Measurements from ENCODE around the gene DUS1L. TPM values are rescaled to one million over a fixed set of nuclear protein-coding genes. Genes with fewer than 3 reads are reported as not detected.

Gene DUS1L
- total RNA-seq, 1 donor from 2014 or later: 74.1 TPM

DNA sequence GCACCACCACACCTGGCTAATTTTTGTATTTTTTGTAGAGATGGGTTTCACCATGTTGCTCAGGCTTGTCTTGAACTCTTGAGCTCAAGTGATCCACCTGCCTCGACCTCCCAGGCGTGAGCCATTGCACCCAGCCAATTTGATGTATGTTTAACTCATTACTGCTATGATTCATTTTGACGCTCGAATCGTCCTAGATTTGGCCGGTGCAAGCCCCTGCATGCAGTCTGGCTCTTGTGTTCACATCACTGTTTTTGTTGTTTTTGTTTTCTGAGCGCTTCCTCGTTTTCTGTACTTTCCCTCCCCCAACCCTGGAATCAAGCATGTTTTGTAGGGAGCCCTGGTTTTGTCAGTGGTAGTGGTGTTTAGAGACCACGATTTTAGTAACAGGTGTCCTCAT, 7.8 kb upstream of the DUS1L start:
- TF ChIP-seq, protein P1, sequence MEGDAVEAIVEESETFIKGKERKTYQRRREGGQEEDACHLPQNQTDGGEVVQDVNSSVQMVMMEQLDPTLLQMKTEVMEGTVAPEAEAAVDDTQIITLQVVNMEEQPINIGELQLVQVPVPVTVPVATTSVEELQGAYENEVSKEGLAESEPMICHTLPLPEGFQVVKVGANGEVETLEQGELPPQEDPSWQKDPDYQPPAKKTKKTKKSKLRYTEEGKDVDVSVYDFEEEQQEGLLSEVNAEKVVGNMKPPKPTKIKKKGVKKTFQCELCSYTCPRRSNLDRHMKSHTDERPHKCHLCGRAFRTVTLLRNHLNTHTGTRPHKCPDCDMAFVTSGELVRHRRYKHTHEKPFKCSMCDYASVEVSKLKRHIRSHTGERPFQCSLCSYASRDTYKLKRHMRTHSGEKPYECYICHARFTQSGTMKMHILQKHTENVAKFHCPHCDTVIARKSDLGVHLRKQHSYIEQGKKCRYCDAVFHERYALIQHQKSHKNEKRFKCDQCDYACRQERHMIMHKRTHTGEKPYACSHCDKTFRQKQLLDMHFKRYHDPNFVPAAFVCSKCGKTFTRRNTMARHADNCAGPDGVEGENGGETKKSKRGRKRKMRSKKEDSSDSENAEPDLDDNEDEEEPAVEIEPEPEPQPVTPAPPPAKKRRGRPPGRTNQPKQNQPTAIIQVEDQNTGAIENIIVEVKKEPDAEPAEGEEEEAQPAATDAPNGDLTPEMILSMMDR (IDR thresholded peaks at IDR 0.05; ENCODE audit: unreplicated experiment): no peak
- Mint-ChIP-seq H3K27me3 (ENCODE audit: unreplicated experiment) (peaks cover 2% of the 10 kb centered on the region), H3K4me1 (ENCODE audit: unreplicated experiment) (no peaks in the 10 kb centered on the region), H3K36me3 (ENCODE audit: low read depth, unreplicated experiment) (no peaks in the 10 kb centered on the region), H3K4me3 (ENCODE audit: unreplicated experiment) (no peak overlapping the region), H3K9me3 (ENCODE audit: unreplicated experiment) (no peaks in the 10 kb centered on the region), H3K27ac (ENCODE audit: unreplicated experiment) (no peak overlapping the region)
- no peak for DNase-seq (ENCODE audit: low spot score)

DNA sequence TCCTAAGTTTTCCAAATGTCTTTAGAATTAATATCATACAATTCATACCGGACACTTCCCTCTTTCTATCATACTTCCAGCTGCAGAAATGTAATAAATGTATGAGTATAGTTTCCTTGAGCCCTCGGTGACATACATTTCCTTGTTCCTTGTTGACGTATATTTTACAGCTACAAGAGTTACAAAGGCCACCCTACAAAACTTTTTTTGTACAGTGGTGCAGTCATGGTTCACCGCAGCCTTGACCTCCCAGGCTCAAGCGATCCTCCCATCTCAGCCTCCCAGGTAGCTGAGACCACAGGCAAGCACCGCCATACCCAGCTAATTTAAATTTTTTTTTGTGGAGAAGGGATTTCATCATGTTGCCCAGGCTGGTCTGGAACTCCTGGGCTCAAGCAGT, 7.2 kb upstream of the DUS1L start:
- H3K9me3 Mint-ChIP-seq (ENCODE audit: unreplicated experiment): no peaks in the 10 kb centered on the region
- H3K4me3 Mint-ChIP-seq (ENCODE audit: unreplicated experiment): no peak overlapping the region
- H3K27me3 Mint-ChIP-seq (ENCODE audit: unreplicated experiment): peaks cover 2% of the 10 kb centered on the region
- TF ChIP-seq, protein P1 (IDR thresholded peaks at IDR 0.05; ENCODE audit: unreplicated experiment): no peak
- no peaks in the 10 kb centered on the region for H3K4me1 Mint-ChIP-seq (ENCODE audit: unreplicated experiment)
- no peak for DNase-seq (ENCODE audit: low spot score)
- H3K36me3 Mint-ChIP-seq (ENCODE audit: low read depth, unreplicated experiment): no peaks in the 10 kb centered on the region
- no peak overlapping the region for H3K27ac Mint-ChIP-seq (ENCODE audit: unreplicated experiment)

DNA sequence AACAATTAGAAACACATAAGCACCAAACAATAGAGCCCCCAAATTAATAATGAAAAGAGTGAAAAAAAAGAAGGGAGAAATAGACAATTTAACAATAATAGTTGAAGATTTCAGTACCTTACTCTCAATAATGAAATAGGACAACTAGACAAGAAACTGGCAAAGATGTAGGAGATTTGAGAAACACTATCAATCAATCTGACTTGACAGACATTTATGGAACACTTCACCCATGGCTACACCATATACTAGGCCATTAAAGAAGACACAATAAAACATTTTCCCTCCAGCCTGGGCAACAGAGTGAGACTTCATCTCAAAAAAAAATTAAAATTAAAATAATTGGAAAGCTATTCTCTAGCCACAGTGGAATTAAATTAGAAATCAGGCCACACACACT, 5.0 kb upstream of the DUS1L start:
- TF ChIP-seq, protein P1 (IDR thresholded peaks at IDR 0.05; ENCODE audit: unreplicated experiment): no peak
- Mint-ChIP-seq H3K27me3 (ENCODE audit: unreplicated experiment) (peaks cover 10% of the 10 kb centered on the region), H3K4me3 (ENCODE audit: unreplicated experiment) (no peak overlapping the region), H3K27ac (ENCODE audit: unreplicated experiment) (no peak overlapping the region), H3K4me1 (ENCODE audit: unreplicated experiment) (peaks cover 3% of the 10 kb centered on the region), H3K36me3 (ENCODE audit: low read depth, unreplicated experiment) (no peaks in the 10 kb centered on the region), H3K9me3 (ENCODE audit: unreplicated experiment) (no peaks in the 10 kb centered on the region)
- DNase-seq (ENCODE audit: low spot score): no peak

DNA sequence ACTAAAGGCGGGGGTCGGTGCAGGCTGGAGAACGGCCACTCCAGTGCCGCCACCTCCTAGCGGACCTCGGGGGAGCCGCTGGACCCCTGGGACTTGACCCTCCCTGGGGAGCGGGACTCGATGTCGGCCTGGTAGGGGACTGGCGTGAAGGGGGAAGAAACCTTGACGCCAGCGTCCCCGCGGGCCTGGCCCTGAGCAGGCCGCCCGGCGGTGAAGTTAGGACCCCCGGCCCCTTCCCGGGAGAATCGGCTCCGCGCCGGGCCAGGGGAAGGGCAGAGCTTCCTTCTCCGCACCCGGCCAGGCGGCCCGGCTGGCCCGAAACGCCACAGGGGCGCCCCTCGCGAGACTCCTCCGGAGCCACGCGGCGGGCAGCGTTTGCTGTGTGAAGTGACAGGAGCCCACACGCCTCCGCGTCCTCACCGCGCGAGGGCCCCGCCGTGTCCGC, 389 bp downstream of the DUS1L start:
- H3K36me3 Mint-ChIP-seq (ENCODE audit: low read depth, unreplicated experiment): no peaks in the 10 kb centered on the region
- peaks cover 3% of the 10 kb centered on the region for H3K4me1 Mint-ChIP-seq (ENCODE audit: unreplicated experiment)
- TF ChIP-seq, protein P1 (IDR thresholded peaks at IDR 0.05; ENCODE audit: unreplicated experiment): no peak
- peaks cover 10% of the 10 kb centered on the region for H3K27me3 Mint-ChIP-seq (ENCODE audit: unreplicated experiment)
- DNase-seq (ENCODE audit: low spot score): peak; percentile 45
- H3K9me3 Mint-ChIP-seq (ENCODE audit: unreplicated experiment): no peaks in the 10 kb centered on the region
- H3K4me3 Mint-ChIP-seq (ENCODE audit: unreplicated experiment): peak overlapping the region; percentile 74
- H3K27ac Mint-ChIP-seq (ENCODE audit: unreplicated experiment): no peak overlapping the region

DNA sequence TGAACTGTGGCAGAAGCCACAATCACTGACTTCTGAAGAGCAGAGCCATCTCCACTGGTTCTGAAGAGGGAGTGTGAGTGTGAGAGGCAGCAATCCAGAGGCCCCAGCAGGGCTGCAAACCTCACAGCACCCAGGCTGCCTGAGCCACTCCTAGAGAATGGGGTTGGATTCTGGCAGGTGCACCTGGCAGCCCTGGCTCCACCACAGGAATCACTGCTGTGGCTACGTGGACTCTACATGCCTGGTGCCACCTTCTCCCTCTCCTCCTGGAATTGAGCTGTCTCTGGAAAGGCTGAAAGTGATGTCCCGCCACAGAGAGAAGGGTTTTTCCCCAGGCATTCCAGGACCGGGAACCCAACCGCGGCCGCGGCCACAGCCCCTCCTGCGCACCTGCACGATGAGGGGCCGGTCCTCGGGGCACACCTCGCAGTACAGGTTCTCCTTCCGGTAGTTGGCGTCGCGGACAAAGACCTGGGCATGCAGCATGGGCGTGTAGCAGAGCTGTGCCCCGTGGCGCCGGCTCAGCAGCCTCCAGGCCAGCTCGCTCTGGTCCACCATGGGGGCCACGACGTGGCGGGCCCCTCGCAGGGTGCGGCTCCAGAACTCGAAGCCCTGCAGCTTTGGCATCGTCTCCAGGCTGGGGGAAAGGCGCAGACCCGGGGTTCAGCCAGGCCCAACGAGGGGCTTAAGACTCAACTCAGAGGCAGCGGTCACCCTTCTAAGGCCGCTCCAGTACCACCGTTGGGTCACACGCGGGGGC, 991 bp downstream of the DUS1L start:
- no peak for DNase-seq (ENCODE audit: low spot score)
- Mint-ChIP-seq H3K36me3 (ENCODE audit: low read depth, unreplicated experiment) (no peaks in the 10 kb centered on the region), H3K27me3 (ENCODE audit: unreplicated experiment) (peaks cover 11% of the 10 kb centered on the region), H3K4me3 (ENCODE audit: unreplicated experiment) (peak overlapping the region; percentile 74), H3K9me3 (ENCODE audit: unreplicated experiment) (no peaks in the 10 kb centered on the region), H3K4me1 (ENCODE audit: unreplicated experiment) (peaks cover 3% of the 10 kb centered on the region), H3K27ac (ENCODE audit: unreplicated experiment) (no peak overlapping the region)
- TF ChIP-seq, protein P1 (IDR thresholded peaks at IDR 0.05; ENCODE audit: unreplicated experiment): no peak

Data from endothelial cell (in vitro differentiated cells).